ENCODE data around the gene HOXC5.

Gene HOXC5

DNA sequence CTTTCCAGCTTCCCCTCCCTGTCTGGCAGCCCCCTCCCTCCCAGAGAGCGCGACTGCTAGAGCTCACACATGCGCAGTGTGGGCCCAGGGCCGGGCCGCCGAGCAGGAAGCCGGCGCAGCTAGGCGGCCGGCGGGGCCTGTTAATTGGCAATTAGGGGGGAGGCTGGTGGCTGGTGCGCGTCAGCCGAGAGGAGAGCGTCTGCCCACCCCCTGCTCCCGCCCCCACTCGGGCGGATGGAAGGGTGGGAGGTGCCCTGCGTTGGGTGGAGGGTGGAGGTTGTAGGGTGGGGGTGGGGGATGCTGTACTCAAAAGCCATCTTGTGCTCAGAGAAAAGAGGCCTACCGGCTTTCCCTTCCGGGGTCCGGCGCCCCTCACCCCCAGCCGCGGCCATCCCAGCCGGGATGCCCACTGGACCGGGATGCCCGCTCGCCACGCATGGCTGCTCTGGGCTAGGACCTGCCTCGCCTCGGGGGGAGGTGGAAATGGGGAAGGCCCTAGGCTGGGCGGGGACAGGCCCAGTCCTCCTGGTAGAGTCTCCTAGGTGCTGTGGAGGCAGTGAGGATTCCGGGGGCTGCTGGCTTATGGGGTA, 14.9 kb upstream of the HOXC5 start:
- DNase-seq (ENCODE audit: low spot score in 2 of 2) (peak; percentile 71 to 72), ATAC-seq (ENCODE audit: low read depth) (peak; percentile 81)
- Mint-ChIP-seq H3K27ac (peak overlapping the region; percentile 85), H3K27me3 (peaks cover 20% of the 10 kb centered on the region), H3K9me3 (peaks cover 1% of the 10 kb centered on the region), H3K4me1 (peaks cover 19% of the 10 kb centered on the region), H3K36me3 (peaks cover 2% of the 10 kb centered on the region), H3K4me3 (peak overlapping the region; percentile 86)

DNA sequence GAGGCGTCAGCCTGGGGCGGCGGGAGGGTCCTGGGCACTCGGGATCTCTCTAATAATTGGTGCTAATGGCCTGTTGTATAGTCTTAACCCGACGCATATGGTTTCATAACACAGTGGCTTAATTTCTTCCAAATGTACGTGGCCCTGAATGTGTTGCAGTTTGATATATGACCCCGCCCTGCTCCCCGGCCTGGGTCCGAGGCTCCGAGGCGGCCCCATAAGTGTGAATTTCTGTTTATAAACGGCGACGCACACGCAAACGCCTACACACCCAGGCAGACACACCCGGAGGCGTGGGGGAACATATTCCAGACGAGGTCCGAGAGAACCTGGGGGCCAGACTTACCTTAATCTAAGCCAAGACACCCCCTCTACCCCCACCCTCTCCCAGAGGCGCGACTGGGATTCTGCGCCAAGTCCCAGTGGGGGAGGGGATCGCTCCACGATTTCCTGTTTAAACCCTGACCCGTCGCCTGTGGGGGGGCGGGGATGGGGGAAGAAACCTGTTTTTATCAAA, 14.3 kb upstream of the HOXC5 start:
- Mint-ChIP-seq H3K27me3 (peaks cover 19% of the 10 kb centered on the region), H3K36me3 (peaks cover 2% of the 10 kb centered on the region), H3K4me3 (peak overlapping the region; percentile 86), H3K4me1 (peaks cover 19% of the 10 kb centered on the region), H3K9me3 (peaks cover 1% of the 10 kb centered on the region), H3K27ac (peak overlapping the region; percentile 85)
- ATAC-seq (ENCODE audit: low read depth) (no peak), DNase-seq (ENCODE audit: low spot score in 2 of 2) (no peak)

DNA sequence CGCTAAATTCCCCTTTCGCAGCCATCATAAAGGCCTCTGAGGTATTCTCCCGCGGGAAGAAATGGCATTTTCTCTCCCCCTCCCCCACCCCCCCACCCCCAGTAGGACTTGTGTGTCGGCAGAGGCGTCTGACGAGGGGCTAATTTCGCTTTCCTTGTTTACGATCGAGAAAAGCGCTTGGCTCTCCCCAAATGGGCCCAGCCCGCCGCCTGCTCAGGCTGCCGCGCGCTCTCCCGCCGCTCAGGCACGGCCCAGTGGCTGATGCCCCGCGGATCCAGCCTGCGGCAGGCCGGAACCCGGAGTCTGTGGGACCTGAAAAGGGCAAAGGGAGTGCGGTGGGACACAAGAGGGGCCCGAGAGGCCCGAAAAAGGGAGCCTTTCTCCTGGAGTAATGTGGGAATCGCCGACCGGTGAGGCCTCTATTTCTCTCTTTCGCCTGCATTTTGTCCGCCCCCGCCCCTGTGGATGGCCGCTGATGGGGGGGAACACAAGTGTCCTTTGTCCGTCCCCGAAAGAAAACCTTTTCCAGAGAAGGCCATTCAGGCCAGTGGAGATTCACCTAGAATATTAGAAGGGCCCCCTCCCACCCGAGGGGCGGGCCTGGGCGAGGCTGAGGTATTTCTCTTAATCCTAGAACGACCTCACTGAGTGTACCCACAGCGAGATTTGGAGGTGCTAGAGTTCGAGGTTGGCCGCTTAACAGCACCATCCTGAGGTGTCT, 13.6 kb upstream of the HOXC5 start:
- DNase-seq (ENCODE audit: low spot score in 2 of 2) (no peak), ATAC-seq (ENCODE audit: low read depth) (no peak)
- H3K9me3 Mint-ChIP-seq, result peaks cover 1% of the 10 kb centered on the region
- peaks cover 2% of the 10 kb centered on the region for H3K36me3 Mint-ChIP-seq
- peaks cover 22% of the 10 kb centered on the region for H3K27me3 Mint-ChIP-seq
- H3K4me3 Mint-ChIP-seq, result peak overlapping the region; percentile 41
- H3K4me1 Mint-ChIP-seq, result peaks cover 19% of the 10 kb centered on the region
- H3K27ac Mint-ChIP-seq, result no peak overlapping the region

DNA sequence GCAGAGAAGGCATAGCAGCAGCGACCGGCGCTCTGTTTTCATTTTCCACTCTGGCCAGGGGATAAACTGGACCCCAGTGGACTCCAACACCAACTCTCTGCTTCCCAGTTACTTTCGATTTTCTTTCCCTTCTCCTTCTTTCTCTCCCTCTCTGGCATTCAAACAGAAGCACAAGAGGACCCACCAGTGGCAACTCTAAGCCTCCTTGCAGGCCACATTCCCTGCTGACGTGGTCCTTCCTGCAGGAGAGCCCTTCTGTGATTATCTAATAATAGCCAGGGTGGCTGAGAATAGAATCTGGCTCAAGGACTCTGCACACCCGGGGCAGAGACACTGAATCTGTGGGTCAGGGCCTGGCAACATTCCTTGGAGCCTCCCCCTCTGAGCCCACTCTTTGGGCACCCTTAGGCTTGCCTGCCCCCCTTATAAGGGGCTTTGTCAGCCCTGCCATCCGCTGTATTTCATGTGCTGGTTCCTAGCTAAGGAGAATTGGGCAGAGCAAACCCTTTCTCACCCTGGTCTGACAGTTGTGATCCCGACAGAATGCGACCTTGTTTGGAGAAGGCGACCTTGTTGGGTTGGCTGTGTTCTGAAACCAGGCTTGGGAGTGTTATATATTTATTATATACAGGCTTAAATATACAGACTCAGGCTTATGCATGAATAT, 12.8 kb upstream of the HOXC5 start:
- ATAC-seq (ENCODE audit: low read depth) (no peak), DNase-seq (ENCODE audit: low spot score in 2 of 2) (no peak)
- Mint-ChIP-seq H3K4me1 (peaks cover 19% of the 10 kb centered on the region), H3K9me3 (peaks cover 1% of the 10 kb centered on the region), H3K27ac (no peak overlapping the region), H3K27me3 (peaks cover 23% of the 10 kb centered on the region), H3K4me3 (no peak overlapping the region), H3K36me3 (peaks cover 2% of the 10 kb centered on the region)

DNA sequence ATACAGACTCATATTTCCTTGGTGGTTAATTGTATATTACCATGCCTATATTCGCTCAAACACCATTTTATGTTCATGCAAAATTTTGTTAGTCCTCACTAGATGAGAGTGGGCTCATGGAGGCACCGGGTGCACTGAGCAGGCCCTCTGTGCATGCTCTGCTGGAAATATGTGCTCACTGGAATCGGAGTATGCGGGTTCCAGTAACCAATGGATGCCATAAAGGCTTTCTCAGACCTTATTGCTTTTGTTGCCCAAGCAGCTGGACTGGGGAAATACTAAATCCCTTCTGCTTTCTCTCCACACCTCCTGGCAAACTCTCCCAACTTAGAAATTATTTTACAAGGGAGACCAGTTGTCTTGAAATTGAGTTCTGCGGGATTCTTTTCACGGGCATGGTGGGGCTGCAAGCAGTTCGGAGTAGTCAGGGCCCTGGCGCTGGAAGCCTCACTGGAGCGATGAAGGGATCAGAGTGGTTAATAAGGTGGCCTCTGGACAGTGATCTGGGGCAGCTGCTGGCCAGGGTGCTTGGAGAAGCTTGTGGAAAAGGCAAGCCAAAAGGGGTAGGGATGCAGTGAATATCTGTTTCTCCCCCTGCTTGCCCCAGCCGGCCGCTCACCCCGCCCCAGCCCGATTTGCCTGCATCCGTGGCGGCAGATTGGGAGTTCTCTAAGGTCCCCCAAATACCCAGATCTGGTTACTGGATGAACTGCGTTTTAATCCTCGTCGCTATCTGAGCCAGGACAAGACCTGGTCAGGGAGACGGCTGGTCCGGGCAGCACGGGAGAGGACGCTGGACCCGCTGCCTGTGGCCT, 12.1 kb upstream of the HOXC5 start:
- DNase-seq (ENCODE audit: low spot score in 2 of 2), result no peak
- Mint-ChIP-seq H3K4me3 (no peak overlapping the region), H3K9me3 (peaks cover 1% of the 10 kb centered on the region), H3K4me1 (peaks cover 19% of the 10 kb centered on the region), H3K27me3 (peaks cover 23% of the 10 kb centered on the region), H3K27ac (no peak overlapping the region), H3K36me3 (peaks cover 2% of the 10 kb centered on the region)
- no peak for ATAC-seq (ENCODE audit: low read depth)

DNA sequence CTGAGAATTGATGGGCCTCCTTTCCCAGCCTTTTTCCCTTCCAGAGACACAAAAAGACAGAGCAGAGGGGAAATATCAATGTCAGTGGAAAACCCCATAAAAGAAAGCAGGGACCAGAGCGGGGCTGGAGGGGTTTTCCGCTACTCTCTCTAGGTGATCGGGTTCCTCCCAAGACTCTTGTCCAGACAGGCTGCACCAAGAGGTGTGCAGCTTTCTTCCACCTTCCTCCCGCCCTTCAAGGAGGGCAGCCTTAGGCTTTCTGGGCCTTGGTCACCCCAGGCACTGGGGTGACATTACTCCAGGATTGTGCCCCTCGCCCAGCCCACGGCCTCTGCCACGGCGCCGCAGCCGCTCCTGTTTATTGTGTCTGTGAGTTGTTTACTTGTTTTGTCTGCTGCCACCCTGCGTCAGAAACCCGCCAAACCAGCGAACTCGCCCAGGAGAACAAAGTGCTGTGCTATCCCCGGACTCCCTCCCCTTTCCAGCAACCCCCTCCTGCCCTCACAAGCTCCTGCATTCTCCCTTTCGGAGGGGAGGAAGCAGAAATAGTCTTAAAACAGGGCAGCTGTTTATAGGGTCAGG, 11.3 kb upstream of the HOXC5 start:
- Mint-ChIP-seq H3K4me1 (peaks cover 19% of the 10 kb centered on the region), H3K27me3 (peaks cover 26% of the 10 kb centered on the region), H3K4me3 (no peak overlapping the region), H3K36me3 (peaks cover 2% of the 10 kb centered on the region), H3K9me3 (peaks cover 1% of the 10 kb centered on the region), H3K27ac (no peak overlapping the region)
- ATAC-seq (ENCODE audit: low read depth) (peak; percentile 21), DNase-seq (ENCODE audit: low spot score in 2 of 2) (no peak)

DNA sequence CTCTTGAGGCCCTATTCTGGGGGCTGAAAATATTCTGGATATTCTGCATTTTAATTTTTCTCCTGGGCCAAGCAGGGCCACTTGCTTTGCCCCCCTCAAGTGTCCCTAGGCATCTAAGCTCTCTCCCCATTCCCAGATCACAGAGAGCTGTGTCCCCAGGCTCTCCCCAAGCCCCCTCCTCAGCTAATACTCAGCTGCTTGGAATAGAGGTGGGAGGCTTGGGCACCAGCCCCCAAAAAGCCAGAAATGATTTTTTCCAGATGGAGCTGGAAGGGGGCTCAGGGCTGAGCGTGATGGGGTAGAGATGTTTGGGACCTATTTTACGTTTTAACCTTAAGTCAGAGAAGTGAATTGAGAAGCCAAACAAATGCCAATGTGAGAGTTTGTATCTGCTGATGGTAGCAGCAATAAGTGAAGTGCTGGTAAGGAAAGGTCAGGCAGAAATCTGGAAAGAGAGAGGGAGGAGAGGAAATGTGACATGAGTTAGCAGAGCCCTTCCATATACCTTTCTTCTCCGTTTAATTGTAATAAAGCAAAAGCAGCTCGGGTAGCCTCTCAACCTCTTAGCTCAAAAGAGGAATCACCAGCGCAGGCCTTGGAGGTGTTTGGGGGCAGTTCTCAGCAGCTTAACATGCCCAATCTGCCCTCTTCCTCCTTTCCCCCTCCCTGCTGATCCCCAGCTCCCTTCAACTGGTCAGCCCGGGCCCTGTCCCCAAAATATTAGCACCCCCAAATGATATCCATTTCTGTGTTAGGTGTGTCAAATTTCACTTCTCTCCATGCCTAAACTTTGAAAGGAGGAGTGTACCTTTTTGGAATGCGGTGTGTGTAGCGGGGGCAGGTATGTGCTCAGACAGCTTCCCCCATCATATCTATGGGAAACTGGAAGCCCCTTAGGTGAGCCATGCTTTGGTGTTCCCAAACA, 9.6 kb upstream of the HOXC5 start:
- ATAC-seq (ENCODE audit: low read depth) (no peak), DNase-seq (ENCODE audit: low spot score in 2 of 2) (no peak)
- Mint-ChIP-seq H3K4me1 (peaks cover 8% of the 10 kb centered on the region), H3K27ac (no peak overlapping the region), H3K4me3 (no peak overlapping the region), H3K27me3 (peaks cover 26% of the 10 kb centered on the region), H3K9me3 (no peaks in the 10 kb centered on the region), H3K36me3 (no peaks in the 10 kb centered on the region)

DNA sequence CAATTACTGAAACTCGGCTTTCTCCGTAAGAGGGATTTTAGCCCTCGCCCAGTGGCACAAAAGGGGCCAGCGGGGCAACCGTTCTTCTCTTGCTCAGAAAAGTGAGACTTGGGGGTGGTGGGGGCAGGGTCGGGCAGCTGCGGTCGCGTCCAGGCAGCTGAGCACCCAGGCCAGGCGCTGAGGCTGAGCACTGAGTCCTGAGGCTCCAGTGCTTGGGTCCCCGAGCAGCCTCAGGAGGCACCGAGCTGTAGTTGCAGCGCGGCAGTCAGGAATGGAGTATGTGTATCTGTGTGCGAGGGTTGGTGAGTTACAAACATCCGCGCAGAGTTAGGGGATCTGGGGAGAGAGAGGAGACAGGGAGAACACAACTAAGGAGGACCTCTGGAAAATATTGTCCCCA, 8.7 kb upstream of the HOXC5 start:
- Mint-ChIP-seq H3K36me3 (no peaks in the 10 kb centered on the region), H3K4me3 (no peak overlapping the region), H3K27ac (no peak overlapping the region), H3K9me3 (no peaks in the 10 kb centered on the region), H3K27me3 (peaks cover 30% of the 10 kb centered on the region), H3K4me1 (peaks cover 8% of the 10 kb centered on the region)
- no peak for DNase-seq (ENCODE audit: low spot score in 2 of 2)
- ATAC-seq (ENCODE audit: low read depth), result no peak

DNA sequence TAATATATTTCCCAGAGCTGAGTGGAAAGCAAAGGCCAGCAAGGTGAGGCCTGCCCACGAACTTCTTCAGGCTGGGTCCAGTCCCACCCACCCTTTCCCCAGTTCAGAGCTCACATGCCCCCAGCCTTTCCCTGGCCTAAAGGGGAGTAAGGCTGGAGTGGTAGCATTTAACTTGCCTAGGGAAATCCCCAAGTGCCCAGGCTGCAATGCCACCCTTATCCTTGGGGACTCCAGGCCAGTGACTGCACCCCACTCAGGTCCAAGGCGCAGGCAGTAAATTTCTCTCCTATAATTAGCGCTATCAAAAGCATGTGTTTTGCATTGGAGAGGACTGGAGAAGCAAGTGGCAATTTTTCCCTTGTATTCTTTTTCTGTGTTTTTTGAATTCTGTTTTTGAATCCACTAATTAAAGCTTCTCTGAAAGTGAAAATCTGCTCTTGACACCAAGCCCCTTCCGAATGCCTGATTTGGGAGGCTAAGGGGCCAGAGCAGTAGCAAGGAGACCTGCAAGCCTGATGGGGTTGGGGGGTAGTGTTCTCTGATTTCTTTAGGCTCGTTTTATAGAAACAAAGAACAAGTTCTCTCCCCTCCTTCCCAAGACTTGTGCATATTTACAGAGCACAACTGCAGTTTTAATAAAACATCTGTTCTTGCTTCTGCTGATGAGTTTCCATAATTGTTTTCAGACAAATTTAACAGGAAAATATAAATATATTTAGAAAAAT, 8.1 kb upstream of the HOXC5 start:
- H3K9me3 Mint-ChIP-seq, result no peaks in the 10 kb centered on the region
- DNase-seq (ENCODE audit: low spot score in 2 of 2) (no peak), ATAC-seq (ENCODE audit: low read depth) (no peak)
- no peak overlapping the region for H3K27ac Mint-ChIP-seq
- no peak overlapping the region for H3K4me3 Mint-ChIP-seq
- peaks cover 30% of the 10 kb centered on the region for H3K27me3 Mint-ChIP-seq
- H3K36me3 Mint-ChIP-seq, result no peaks in the 10 kb centered on the region
- H3K4me1 Mint-ChIP-seq, result peaks cover 8% of the 10 kb centered on the region

DNA sequence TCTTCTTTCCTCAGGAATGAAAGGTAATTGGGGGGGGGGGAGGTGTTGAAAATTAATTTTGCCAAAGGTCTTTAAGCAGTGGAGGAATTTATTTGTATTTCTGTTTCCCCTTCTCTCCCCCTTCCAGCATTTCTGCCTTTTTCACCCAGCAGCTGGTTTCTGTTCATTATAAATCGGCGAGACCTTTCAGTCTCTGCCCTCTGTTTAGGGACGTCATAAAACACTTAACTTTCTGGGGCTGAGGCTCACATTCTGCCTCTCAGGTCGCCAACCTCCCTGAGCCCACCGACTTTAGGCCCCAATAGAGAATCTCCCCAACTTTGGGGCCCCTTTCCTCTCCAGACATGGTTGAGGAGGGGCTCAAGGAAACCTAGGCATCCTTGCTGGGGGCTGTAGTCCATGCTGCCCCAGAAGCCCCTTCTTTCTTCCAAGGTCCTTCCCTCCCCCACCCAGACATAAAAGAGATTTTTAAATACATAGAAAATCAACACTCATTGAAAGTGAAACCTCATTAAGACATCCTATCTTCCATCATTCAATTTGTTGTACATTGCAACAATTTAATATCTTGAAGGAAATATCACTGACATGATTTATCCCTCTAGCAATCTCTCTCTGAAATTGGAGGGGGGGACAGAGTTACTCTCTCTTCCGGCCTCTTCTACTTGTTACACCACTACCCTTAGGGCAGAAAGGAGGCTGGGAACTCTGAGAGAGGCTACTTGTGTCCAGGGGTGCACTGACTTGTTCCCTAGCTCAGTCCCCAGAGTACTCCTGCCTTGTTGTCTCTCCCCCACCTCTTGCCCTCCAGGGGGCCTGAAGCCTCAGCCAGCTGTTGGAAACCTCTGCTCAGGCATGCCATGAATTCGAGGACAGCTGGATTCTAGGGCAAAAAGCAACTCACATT, 7.1 kb upstream of the HOXC5 start:
- Mint-ChIP-seq H3K9me3 (no peaks in the 10 kb centered on the region), H3K27me3 (peaks cover 32% of the 10 kb centered on the region)
- DNase-seq (ENCODE audit: low spot score in 2 of 2), result no peak

DNA sequence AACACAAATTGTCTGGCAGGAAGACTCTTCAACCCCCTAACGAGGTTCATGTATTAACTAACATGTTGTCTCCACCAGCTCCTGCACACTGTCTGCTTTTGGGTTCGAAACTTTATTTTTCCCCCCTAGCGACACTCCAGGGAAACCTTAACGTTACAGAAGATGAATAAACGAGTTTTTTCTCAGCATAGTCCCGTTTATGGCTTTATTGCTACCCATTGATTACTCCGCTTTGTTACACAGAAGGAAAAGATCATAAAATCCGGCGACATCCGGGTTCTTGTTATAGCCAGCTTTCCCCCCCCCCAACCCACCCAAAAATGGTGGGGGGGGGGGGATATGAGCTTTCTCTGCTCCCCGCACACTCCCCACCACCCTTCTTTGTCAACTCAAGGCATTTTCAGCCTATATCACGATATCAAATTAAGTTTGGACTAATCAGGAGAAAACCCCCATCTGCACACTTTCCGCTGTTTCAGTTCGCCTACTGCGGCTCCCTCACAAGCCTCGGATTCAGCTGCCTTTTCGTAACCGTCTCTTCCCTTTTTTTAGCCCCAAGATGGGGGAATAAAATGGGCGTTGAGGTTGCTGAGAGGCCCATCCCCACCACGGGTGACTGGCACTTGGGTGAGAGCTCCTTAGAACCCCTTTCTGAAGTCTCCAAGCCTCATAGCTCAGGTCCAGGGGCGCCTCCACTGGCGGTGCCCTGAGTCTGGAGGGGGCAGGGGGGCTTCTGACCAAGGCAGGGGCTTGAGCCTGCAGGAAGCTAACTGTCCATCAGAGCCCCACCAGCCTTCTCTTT, 6.0 kb upstream of the HOXC5 start:
- H3K36me3 Mint-ChIP-seq, result no peaks in the 10 kb centered on the region
- no peaks in the 10 kb centered on the region for H3K9me3 Mint-ChIP-seq
- H3K27me3 Mint-ChIP-seq, result peaks cover 30% of the 10 kb centered on the region
- H3K4me3 Mint-ChIP-seq, result no peak overlapping the region
- ATAC-seq (ENCODE audit: low read depth) (no peak), DNase-seq (ENCODE audit: low spot score in 2 of 2) (no peak)
- peaks cover 3% of the 10 kb centered on the region for H3K4me1 Mint-ChIP-seq
- H3K27ac Mint-ChIP-seq, result no peak overlapping the region

More for the DNA sequence above, 7.1 kb upstream of the HOXC5 start:
- Mint-ChIP-seq H3K36me3 (no peaks in the 10 kb centered on the region), H3K4me3 (no peak overlapping the region), H3K4me1 (peaks cover 7% of the 10 kb centered on the region), H3K27ac (no peak overlapping the region)
- no peak for ATAC-seq (ENCODE audit: low read depth)

All from memory B cell (primary cell).